HEK293T (cell line): ENCODE data around the gene TIMM17B.

Experiments used
- CTCF ChIA-PET: fragments of 350-600 bp; formaldehyde crosslinking; extraction: SDS; loops from one replicate; lab custom pipeline; 2021; ENCODE audit warnings: antibody characterized with exemption, inconsistent platforms; lab: Yijun Ruan, JAX
- POLR2A ChIA-PET: fragments of 350-600 bp; formaldehyde crosslinking; extraction: SDS; loops from one replicate; lab custom pipeline; 2020; ENCODE audit warnings: antibody characterized with exemption, inconsistent platforms; lab: Yijun Ruan, JAX
- DNase-seq: peaks from one replicate; pipeline ENCODE4 v3.0.0; 2012; ENCODE audit warnings: mixed read lengths; ENCODE audit errors: extremely low spot score
- L3MBTL2 ChIP-seq: fragments of 450-650 bp; conservative IDR thresholded peaks from 2 replicates; pipeline ENCODE4 v1.6.1; 2016; ENCODE audit warnings: mild to moderate bottlenecking
- LEF1 ChIP-seq: fragments of 450-650 bp; IDR thresholded peaks from 2 replicates; pipeline ENCODE4 v1.6.1; 2017; ENCODE audit warnings: mild to moderate bottlenecking, borderline replicate concordance
- PKNOX1 ChIP-seq: fragments of 450-650 bp; IDR thresholded peaks from 2 replicates; pipeline ENCODE4 v1.6.1; 2016
- SP1 ChIP-seq: fragments of 450-650 bp; IDR thresholded peaks from 2 replicates; pipeline ENCODE4 v1.6.1; 2017
- SUZ12 ChIP-seq: fragments of 450-650 bp; IDR thresholded peaks from 2 replicates; pipeline ENCODE4 v1.6.1; 2016; ENCODE audit warnings: mild to moderate bottlenecking
- ZNF384 ChIP-seq: fragments of 450-650 bp; IDR thresholded peaks from 2 replicates; pipeline ENCODE4 v1.6.1; 2016

The TIMM17B gene

GRCh38 chrX:48848847-48849246 is 48.7 kb downstream of the TIMM17B start:
- DNase-seq: no peak
- TF ChIP-seq L3MBTL2: no peak
- no peak for TF ChIP-seq PKNOX1
- TF ChIP-seq LEF1: no peak
- no peak for TF ChIP-seq SUZ12
- TF ChIP-seq ZNF384: no peak
- TF ChIP-seq SP1: no peak
- POLR2A ChIA-PET: no interaction called here
- CTCF ChIA-PET: no interaction called here
